GM12892 (cell line): ENCODE results near the gene RICTOR.

Experiments
- DNase-seq: peaks from one replicate; pipeline ENCODE4 v3.0.0; 2011; ENCODE audit not compliant: insufficient read length
- FAIRE-seq: peaks from 2 replicates; lab custom pipeline; 2011; peaks lifted over from hg19 to GRCh38; lab: Jason Lieb, UNC
- POLR2A ChIP-seq: IDR thresholded peaks from 2 replicates; pipeline ENCODE4 v1.6.1; 2011; ENCODE audit warnings: low read depth, low read length, control low read depth
- POLR2AphosphoS5 ChIP-seq: IDR thresholded peaks from 2 replicates; pipeline ENCODE4 v1.6.1; 2011; ENCODE audit warnings: low read depth, low read length, control low read depth
- TAF1 ChIP-seq: IDR thresholded peaks from 2 replicates; pipeline ENCODE4 v1.6.1; 2011; ENCODE audit warnings: low read depth, mild to moderate bottlenecking, control low read depth, low read length, borderline replicate concordance

RICTOR gene

DNA sequence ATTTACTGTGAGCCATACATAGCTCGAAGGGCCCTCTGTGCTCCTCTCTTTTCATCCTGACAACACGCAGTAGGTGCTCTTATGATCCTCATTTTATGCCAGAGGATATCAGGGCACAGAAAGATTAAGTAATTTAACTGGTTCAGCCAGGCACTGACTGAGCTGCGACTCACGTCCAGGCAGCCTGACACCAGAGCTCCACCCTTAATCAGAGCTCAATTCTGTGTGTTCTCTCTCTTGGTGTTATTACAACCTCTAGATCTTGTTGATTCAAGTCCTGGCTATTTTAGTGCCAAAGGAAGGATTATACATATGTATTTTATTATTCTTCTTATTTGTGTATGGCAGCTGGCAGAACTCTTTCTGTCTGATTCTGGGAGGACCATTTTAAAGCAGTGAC is 168.7 kb downstream of the RICTOR start:
- FAIRE-seq: no peak
- TF ChIP-seq TAF1: no peak
- no peak for TF ChIP-seq POLR2AphosphoS5
- TF ChIP-seq POLR2A: no peak
- no peak for DNase-seq

DNA sequence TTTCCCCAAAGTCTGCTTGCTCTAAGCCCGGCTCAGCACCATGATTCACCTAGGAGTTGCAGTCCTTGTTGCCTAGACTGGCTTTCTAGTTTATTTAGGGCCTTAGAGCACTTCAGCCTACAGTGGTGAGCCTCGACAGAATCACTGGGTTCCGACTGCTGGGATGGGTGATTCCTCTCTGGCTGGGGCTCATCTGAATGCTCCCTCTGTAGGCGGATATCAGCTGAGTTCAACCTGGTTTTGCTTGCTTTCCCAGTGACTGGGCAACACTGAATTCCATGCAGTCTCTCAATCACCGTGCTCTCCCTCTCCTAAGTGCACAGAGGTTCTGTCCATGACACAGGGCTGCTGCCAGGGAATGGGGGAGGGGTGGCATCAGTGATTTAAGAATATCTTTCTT is 174.3 kb downstream of the RICTOR start:
- no peak for FAIRE-seq
- no peak for TF ChIP-seq POLR2AphosphoS5
- TF ChIP-seq POLR2A: no peak
- TF ChIP-seq TAF1: no peak
- DNase-seq: no peak

DNA sequence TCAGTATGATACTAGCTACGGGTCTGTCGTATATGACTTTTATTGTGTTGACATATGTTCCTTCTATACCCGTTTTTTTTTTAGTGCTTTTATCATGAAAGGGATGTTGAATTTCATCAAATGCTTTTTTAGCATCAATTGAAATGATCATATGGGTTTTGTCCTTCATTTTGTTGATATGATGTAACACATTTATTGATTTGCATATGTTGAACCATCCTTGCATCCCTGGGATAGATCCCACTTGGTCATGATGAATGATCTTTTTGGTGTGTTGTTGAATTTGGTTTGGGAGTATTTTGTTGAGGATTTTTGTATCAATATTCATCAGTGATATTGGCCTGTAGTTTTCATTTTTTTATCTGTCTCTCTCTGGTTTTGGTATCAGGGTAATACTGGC is 177.4 kb downstream of the RICTOR start:
- FAIRE-seq (no peak), DNase-seq (no peak)
- TF ChIP-seq POLR2A: no peak
- no peak for TF ChIP-seq TAF1
- TF ChIP-seq POLR2AphosphoS5: no peak

DNA sequence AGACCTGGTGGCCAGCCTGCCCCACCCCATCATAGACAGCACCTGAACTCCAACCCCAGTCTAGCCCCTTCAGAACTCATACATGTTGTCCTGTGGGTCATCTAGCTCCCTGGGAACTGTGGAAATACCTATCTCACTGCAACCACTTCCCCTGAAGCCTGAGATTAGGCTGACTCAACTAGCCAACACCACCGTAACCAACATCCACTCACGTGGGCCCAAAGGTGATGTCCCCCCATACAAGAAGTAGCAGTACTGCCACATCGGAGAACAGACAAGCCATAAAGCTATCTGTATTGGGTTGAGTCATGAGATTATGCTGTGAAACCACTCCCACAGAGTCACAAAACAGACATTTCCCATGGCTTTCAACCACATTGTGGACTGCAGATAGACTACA is 181.8 kb downstream of the RICTOR start:
- TF ChIP-seq POLR2AphosphoS5: no peak
- no peak for FAIRE-seq

DNA sequence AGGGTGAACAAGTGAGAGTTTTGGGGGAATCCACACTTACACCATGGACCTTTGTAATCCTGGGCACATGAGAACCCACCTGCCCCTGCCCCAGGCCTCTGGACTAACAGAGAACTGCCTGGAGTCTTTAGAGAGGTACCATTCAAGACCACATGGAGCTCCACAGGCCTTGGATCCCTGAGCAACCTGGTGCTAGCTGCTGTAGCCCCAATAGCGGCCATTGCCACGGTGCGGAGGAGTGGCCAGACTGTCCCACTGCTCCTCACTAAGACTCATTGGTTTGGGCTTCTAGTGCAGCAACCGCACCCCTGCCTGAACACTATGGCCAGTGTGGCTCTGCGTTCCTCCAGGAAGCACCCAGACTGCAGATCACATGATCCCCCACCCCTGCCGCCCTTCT is 182.6 kb downstream of the RICTOR start:
- TF ChIP-seq POLR2A: no peak
- no peak for TF ChIP-seq TAF1
- DNase-seq (no peak), FAIRE-seq (no peak)

More for the DNA sequence above, 181.8 kb downstream of the RICTOR start:
- DNase-seq: no peak

DNA sequence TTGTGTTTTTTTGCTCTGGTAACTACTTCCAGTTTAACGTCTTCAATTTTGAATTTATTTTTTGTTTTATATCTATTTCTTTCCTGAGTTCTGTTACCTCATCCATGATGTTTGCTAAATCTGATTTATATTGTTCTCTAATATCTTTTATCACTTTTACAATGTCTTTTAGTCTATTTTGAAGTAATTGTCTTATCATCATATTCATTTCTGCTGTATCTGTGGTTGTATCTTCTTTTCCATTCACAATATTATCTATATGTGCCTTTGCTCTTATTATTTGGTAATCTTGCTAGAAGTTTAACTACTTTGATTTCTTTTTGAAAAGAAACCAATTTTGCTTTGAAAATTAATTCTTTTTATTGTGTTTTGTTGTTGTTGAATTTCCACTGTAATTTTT is 184.8 kb downstream of the RICTOR start:
- FAIRE-seq (no peak), DNase-seq (no peak)
- no peak for TF ChIP-seq TAF1
- TF ChIP-seq POLR2A: no peak
- TF ChIP-seq POLR2AphosphoS5: no peak

DNA sequence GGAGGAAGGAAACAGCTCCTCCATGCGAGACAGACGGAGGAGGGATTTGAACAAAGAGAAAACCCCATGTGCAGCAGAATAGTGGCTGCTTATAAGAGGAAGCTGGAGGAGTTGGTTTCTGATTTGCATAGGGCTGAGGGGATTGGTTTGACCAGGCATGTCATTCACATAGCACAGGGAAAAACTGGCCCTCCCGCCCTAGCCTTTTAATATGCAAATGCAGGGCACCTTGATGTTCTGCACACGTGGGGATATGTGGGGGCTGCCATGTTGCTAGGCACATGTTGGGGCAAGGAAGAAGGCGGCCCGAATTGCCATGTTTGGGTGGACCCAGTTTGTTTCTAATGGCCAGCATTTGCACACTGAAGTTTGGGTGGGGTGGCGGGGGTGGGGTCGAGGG is 186.2 kb downstream of the RICTOR start:
- no peak for FAIRE-seq
- no peak for DNase-seq
- TF ChIP-seq POLR2AphosphoS5 (no peak), POLR2A (no peak), TAF1 (no peak)
